ENCODE measurements around the gene ATXN1.

Gene ATXN1

DNA sequence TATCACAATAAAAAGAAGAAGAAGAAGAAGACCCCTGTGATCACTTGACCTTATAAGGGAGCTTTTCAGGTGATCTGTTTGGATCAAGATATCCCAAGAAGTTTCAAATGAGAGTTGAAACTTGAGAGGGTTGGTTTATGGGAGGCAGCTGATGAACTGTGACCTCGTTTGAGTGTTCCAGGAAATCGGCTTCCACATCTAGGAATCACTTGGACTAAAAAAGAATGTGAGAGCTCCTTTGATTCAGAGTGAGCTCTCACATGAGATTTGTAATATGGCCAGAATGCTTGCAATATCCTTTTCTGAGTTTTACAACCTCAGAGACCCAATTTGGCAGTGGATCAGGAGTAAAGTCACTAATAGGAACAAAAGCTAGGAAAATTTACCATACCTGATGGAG is 228.1 kb downstream of the ATXN1 start:
- TF ChIP-seq EZH2phosphoT487 (IDR thresholded peaks at IDR 0.05; ENCODE audit: borderline replicate concordance, low read length), result no peak
- TF ChIP-seq, protein P1, sequence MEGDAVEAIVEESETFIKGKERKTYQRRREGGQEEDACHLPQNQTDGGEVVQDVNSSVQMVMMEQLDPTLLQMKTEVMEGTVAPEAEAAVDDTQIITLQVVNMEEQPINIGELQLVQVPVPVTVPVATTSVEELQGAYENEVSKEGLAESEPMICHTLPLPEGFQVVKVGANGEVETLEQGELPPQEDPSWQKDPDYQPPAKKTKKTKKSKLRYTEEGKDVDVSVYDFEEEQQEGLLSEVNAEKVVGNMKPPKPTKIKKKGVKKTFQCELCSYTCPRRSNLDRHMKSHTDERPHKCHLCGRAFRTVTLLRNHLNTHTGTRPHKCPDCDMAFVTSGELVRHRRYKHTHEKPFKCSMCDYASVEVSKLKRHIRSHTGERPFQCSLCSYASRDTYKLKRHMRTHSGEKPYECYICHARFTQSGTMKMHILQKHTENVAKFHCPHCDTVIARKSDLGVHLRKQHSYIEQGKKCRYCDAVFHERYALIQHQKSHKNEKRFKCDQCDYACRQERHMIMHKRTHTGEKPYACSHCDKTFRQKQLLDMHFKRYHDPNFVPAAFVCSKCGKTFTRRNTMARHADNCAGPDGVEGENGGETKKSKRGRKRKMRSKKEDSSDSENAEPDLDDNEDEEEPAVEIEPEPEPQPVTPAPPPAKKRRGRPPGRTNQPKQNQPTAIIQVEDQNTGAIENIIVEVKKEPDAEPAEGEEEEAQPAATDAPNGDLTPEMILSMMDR (IDR thresholded peaks at IDR 0.05; ENCODE audit: low read depth, low read length, poor library complexity, severe bottlenecking), result no peak
- Histone ChIP-seq H3K9me2 (replicated peaks; ENCODE audit: control insufficient read depth, low read length) (no peaks in the 10 kb centered on the region), H3F3A (ENCODE audit: control insufficient read depth, insufficient read depth) (no peaks in the 10 kb centered on the region), H3K36me3 (ENCODE audit: control insufficient read depth, low read length) (no peaks in the 10 kb centered on the region), H3K27ac (ENCODE audit: low read depth, low read length) (no peak overlapping the region), H3K4me2 (ENCODE audit: low read length) (no peak overlapping the region), H3K27me3 (ENCODE audit: control insufficient read depth, low read length) (no peaks in the 10 kb centered on the region), H3K9me3 (ENCODE audit: control insufficient read depth, insufficient read depth, low read length) (no peaks in the 10 kb centered on the region), H3K4me1 (ENCODE audit: control insufficient read depth, low read length) (peaks cover 16% of the 10 kb centered on the region), H3K79me2 (ENCODE audit: control insufficient read depth, low read length) (no peaks in the 10 kb centered on the region), H4K20me1 (ENCODE audit: control insufficient read depth, insufficient read depth, low read depth, low read length) (no peaks in the 10 kb centered on the region), H3K4me3 (ENCODE audit: low read length) (no peak overlapping the region)

DNA sequence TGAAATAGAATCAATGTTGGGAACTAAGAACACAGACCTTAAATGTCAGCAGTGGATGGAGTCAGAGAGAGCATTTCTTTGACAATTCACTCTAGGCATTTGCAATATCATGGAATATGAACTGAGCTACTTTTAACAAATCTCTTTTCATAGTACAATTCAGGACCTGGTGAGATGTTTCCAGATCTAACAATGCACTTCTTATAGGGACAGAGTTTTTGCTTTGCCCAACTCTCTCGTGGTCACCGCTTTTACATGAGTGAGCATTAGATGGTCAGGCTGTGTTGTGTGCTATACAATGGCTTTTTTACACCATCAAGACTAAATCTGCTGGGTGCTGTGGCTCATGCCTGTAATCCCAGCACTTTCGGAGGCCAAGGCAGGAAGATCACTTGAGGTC is 233.6 kb downstream of the ATXN1 start:
- Histone ChIP-seq H3F3A (ENCODE audit: control insufficient read depth, insufficient read depth) (no peaks in the 10 kb centered on the region), H3K9me2 (replicated peaks; ENCODE audit: control insufficient read depth, low read length) (no peaks in the 10 kb centered on the region), H3K36me3 (ENCODE audit: control insufficient read depth, low read length) (no peaks in the 10 kb centered on the region), H3K4me2 (ENCODE audit: low read length) (no peak overlapping the region), H3K27ac (ENCODE audit: low read depth, low read length) (no peak overlapping the region), H3K4me1 (ENCODE audit: control insufficient read depth, low read length) (peaks cover 7% of the 10 kb centered on the region), H3K4me3 (ENCODE audit: low read length) (no peak overlapping the region), H4K20me1 (ENCODE audit: control insufficient read depth, insufficient read depth, low read depth, low read length) (0 out of 2 replicates have a peak, but pooled peaks cover 3% of the 10 kb centered on the region), H3K27me3 (ENCODE audit: control insufficient read depth, low read length) (no peaks in the 10 kb centered on the region), H3K79me2 (ENCODE audit: control insufficient read depth, low read length) (no peaks in the 10 kb centered on the region), H3K9me3 (ENCODE audit: control insufficient read depth, insufficient read depth, low read length) (no peaks in the 10 kb centered on the region)
- TF ChIP-seq, protein P1 (IDR thresholded peaks at IDR 0.05; ENCODE audit: low read depth, low read length, poor library complexity, severe bottlenecking), result no peak
- TF ChIP-seq EZH2phosphoT487 (IDR thresholded peaks at IDR 0.05; ENCODE audit: borderline replicate concordance, low read length), result no peak

DNA sequence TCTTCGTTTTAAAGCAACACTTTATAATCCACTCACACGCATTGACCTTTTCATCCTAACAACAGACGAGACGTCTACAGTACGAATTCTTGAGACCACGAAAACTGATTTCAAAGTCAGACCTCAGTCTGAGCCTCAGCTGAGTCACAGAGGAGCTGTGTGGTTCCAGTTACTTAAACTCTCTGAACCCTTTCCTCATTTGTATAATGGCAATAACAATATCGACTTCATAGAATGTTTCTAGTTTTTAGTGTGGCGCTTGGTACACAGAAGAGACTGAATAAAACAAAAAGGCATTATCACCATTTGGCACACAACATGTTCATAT is 236.9 kb downstream of the ATXN1 start:
- Histone ChIP-seq H3K27ac (ENCODE audit: low read depth, low read length) (no peak overlapping the region), H3K9me3 (ENCODE audit: control insufficient read depth, insufficient read depth, low read length) (no peaks in the 10 kb centered on the region), H3K4me3 (ENCODE audit: low read length) (no peak overlapping the region), H3K9me2 (replicated peaks; ENCODE audit: control insufficient read depth, low read length) (no peaks in the 10 kb centered on the region), H4K20me1 (ENCODE audit: control insufficient read depth, insufficient read depth, low read depth, low read length) (0 out of 2 replicates have a peak, but pooled peaks cover 3% of the 10 kb centered on the region), H3F3A (ENCODE audit: control insufficient read depth, insufficient read depth) (no peaks in the 10 kb centered on the region), H3K4me1 (ENCODE audit: control insufficient read depth, low read length) (peaks cover 19% of the 10 kb centered on the region), H3K79me2 (ENCODE audit: control insufficient read depth, low read length) (no peaks in the 10 kb centered on the region), H3K27me3 (ENCODE audit: control insufficient read depth, low read length) (no peaks in the 10 kb centered on the region), H3K4me2 (ENCODE audit: low read length) (no peak overlapping the region), H3K36me3 (ENCODE audit: control insufficient read depth, low read length) (peaks cover 5% of the 10 kb centered on the region; the same call in 1 of the 2 replicates)
- TF ChIP-seq, protein P1 (IDR thresholded peaks at IDR 0.05; ENCODE audit: low read depth, low read length, poor library complexity, severe bottlenecking), result no peak
- no peak for TF ChIP-seq EZH2phosphoT487 (IDR thresholded peaks at IDR 0.05; ENCODE audit: borderline replicate concordance, low read length)
